ENCODE data around the gene MTERF1. TPM values are rescaled to one million over a fixed set of nuclear protein-coding genes. Genes with fewer than 3 reads are reported as not detected.

MTERF1 gene
- 9.4 and 13.2 TPM in 2 replicates for total RNA-seq
- polyA plus RNA-seq = 5.9 and 6.7 TPM in 2 replicates

- DNase-seq (ENCODE audit: low spot score) = peak; percentile 95
- peaks cover 39% of the 10 kb centered on the region for H3K79me2 ChIP-seq
- H2AFZ ChIP-seq = peak within 1 kb of the TSS; percentile 89
- no peaks in the 10 kb centered on the region for H3K27me3 ChIP-seq
- TF ChIP-seq CTCF (IDR thresholded peaks at IDR 0.05; ENCODE audit: poor library complexity) (peak; percentile 100), EZH2 (IDR thresholded peaks at IDR 0.05; ENCODE audit: borderline replicate concordance) (no peak), EZH2phosphoT487 (IDR thresholded peaks at IDR 0.05; ENCODE audit: low read depth, severe bottlenecking, unreplicated experiment) (no peak)
- 10% methylated on average over 41 of the region's 43 CpGs for WGBS (ENCODE audit: low lambda C conversion rate, missing lambda C conversion rate)
- no peaks in the 10 kb centered on the region for H3K9me3 ChIP-seq (ENCODE audit: low read depth)
- H3K4me1 ChIP-seq (ENCODE audit: insufficient read depth) = peaks cover 6% of the 10 kb centered on the region
- no peaks in the 10 kb centered on the region for H3K9me2 ChIP-seq (replicated peaks; ENCODE audit: insufficient read depth)
- peak within 1 kb of the TSS; percentile 86 for H3K4me2 ChIP-seq
- H3K27ac ChIP-seq = peak within 1 kb of the TSS; percentile 45
- H3K36me3 ChIP-seq (replicated peaks; ENCODE audit: insufficient read depth, low read depth) = no peaks in the 10 kb centered on the region
- H4K20me1 ChIP-seq (ENCODE audit: insufficient read depth, poor library complexity, severe bottlenecking) = no peaks in the 10 kb centered on the region
- peak within 1 kb of the TSS; percentile 69 for H3K4me3 ChIP-seq
Measured at GRCh38 chr7:91880413-91881241, at the start of gene MTERF1. Gene MTERF1 (minus strand): TSS chr7:91880702. CDS start chr7:91880083, 619 bp downstream.

GRCh38 chr7:91929463-91929862 lies 49.0 kb upstream of the MTERF1 start:
- TF ChIP-seq EZH2 (IDR thresholded peaks at IDR 0.05; ENCODE audit: borderline replicate concordance) (no peak), CTCF (IDR thresholded peaks at IDR 0.05; ENCODE audit: poor library complexity) (no peak), EZH2phosphoT487 (IDR thresholded peaks at IDR 0.05; ENCODE audit: low read depth, severe bottlenecking, unreplicated experiment) (no peak)
- no peak overlapping the region for H3K4me3 ChIP-seq
- H3K27ac ChIP-seq = no peak overlapping the region
- no peaks in the 10 kb centered on the region for H3K9me3 ChIP-seq (ENCODE audit: low read depth)
- H4K20me1 ChIP-seq (ENCODE audit: insufficient read depth, poor library complexity, severe bottlenecking) = no peaks in the 10 kb centered on the region
- H2AFZ ChIP-seq = no peak overlapping the region
- H3K4me2 ChIP-seq = no peak overlapping the region
- 89% methylated on average over 3 of the region's 3 CpGs for WGBS (ENCODE audit: low lambda C conversion rate, missing lambda C conversion rate)
- no peaks in the 10 kb centered on the region for H3K36me3 ChIP-seq (replicated peaks; ENCODE audit: insufficient read depth, low read depth)
- H3K79me2 ChIP-seq = no peaks in the 10 kb centered on the region
- no peaks in the 10 kb centered on the region for H3K4me1 ChIP-seq (ENCODE audit: insufficient read depth)
- no peak for DNase-seq (ENCODE audit: low spot score)
- H3K9me2 ChIP-seq (replicated peaks; ENCODE audit: insufficient read depth) = no peaks in the 10 kb centered on the region
- H3K27me3 ChIP-seq = no peaks in the 10 kb centered on the region

- Histone ChIP-seq H2AFZ (no peak overlapping the region), H4K20me1 (ENCODE audit: insufficient read depth, poor library complexity, severe bottlenecking) (no peaks in the 10 kb centered on the region), H3K4me2 (no peak overlapping the region), H3K36me3 (replicated peaks; ENCODE audit: insufficient read depth, low read depth) (no peaks in the 10 kb centered on the region), H3K4me1 (ENCODE audit: insufficient read depth) (no peaks in the 10 kb centered on the region), H3K4me3 (no peak overlapping the region), H3K27ac (no peak overlapping the region), H3K9me3 (ENCODE audit: low read depth) (no peaks in the 10 kb centered on the region), H3K9me2 (replicated peaks; ENCODE audit: insufficient read depth) (no peaks in the 10 kb centered on the region), H3K79me2 (no peaks in the 10 kb centered on the region), H3K27me3 (no peaks in the 10 kb centered on the region)
- TF ChIP-seq EZH2phosphoT487 (IDR thresholded peaks at IDR 0.05; ENCODE audit: low read depth, severe bottlenecking, unreplicated experiment) = no peak
- TF ChIP-seq CTCF (IDR thresholded peaks at IDR 0.05; ENCODE audit: poor library complexity) = no peak
- no peak for TF ChIP-seq EZH2 (IDR thresholded peaks at IDR 0.05; ENCODE audit: borderline replicate concordance)
- WGBS (ENCODE audit: low lambda C conversion rate, missing lambda C conversion rate) = 75% methylated on average over 6 of the region's 6 CpGs
- no peak for DNase-seq (ENCODE audit: low spot score)
Measured at GRCh38 chr7:91927912-91928311, 47.4 kb upstream of the MTERF1 start.

All from hepatocyte (in vitro differentiated cells).